Measurements from ENCODE around the gene ZNF628. TPM values are rescaled to one million over a fixed set of nuclear protein-coding genes. Genes with fewer than 3 reads are reported as not detected.
A peak's percentile ranks its signal among the peaks of the same experiment; 100 is the strongest.

Gene ZNF628
- total RNA-seq, 1 donor from 2014 or later = 0.41 TPM

DNA sequence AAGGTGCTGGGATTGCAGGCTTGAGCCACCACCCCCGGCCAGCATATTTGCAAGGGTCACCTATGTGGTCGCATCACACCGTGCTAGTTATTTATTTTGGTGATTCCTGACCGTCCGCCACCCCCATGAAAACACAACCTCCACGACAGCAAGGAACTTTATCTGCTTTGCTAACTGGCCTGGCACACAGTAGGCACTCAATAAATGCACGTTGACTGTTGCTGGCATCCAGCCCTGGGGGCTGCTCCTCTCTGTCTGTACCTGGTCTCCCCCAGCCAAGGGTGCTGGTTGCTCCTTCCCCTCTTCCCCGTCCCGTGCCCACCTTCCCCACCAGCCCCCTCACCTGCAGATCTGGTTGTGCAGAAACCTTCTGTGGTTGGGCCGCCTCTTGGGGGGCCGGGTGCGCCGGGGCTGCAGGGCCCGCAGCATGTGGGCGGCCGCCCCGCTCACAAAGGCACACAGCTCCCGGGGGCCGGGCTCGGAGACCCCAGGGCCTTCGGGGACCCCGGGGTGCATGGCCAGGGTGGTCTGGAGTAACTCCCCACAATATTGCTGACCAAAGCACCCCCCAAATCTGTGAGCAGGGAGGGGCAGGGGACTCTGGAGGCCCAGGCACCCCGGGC is 12.3 kb upstream of the ZNF628 start:
- FAIRE-seq (no peak), DNase-seq (ENCODE audit: low spot score in 2 of 2) (no peak)

DNA sequence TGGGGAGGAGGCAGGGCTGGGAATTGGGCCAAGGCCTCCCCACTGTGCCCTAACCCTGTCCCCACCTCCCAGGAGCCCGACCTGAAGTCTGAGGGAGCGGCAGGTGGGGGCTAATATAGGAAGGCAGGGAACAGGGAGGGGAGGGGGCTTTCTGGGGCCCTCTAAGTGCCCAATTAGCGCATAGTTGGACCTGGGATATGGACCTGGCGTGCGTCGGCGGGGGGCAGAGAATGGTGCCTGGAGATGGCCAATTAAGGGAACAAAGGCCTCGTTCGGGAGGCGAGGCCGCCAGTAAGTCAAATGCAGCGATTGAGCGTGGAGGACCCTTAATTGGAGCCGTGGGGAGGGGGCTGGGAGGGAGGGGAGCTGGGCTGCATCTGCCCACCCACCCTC is 11.8 kb upstream of the ZNF628 start, which contains the start of gene C19orf85:
TSS of gene C19orf85 (minus strand) at position 90 of the 393 bp plus-strand sequence. CDS start 197 bp downstream, outside the sequence.
- no peak for DNase-seq (ENCODE audit: low spot score in 2 of 2)

DNA sequence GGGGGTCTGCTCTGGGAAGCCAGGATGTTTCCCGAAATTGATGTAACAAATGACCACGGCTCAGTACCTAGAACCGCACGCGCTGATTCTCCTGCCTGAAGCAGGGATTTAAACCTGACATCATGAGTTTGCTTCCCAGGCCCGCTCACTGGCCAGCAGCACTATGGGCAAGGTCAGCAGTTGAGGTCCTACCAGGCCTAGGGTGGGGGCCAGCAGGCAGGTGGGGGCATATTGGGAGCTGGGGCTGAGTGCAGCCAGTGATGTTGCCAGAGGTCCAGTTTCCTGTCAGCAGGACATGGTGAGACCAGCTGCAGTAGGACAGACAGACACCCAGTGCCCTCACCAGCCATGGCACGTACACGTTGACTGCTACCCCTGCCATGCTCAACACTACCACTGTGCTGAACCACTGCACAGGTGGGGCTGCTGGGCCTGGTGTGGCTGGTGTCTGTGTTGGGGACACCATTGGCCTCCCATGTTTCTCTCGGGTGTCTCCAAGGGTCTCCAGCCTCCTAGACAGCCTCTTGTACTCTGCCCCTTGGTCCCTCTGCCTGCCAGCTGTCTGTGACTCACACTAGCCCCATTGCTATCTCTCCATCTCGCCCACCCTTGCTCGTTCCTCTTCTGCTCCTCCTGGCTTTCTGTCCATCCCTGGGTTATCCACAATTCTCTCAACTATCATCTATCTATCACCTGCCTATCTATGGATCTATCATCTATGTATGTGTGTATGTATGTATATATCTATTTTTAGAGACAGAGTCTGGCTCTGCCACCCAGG is 10.8 kb upstream of the ZNF628 start:
- FAIRE-seq = no peak
- DNase-seq (ENCODE audit: low spot score in 2 of 2) = no peak

More for the DNA sequence above, 11.8 kb upstream of the ZNF628 start, which contains the start of gene C19orf85:
- no peak for FAIRE-seq

DNA sequence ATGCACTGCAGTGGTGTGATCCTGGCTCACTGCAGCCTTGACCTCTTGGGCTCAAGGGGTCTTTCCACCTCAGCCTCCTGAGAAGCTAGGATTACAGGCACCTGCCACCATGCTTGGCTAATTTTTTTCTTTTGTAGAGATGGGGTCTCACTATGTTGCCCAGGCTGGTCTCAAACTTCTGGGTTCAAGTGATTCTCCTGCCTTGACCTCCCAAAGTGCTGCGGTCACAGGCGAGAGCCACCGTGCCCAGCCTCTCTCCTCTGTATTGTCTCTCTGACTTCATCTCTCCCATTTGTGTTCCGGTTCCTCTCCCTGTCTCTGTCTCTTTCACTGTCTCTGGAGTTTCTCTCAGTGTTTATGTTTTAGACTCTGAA is 10.2 kb upstream of the ZNF628 start:
- FAIRE-seq = no peak
- no peak for DNase-seq (ENCODE audit: low spot score in 2 of 2)

DNA sequence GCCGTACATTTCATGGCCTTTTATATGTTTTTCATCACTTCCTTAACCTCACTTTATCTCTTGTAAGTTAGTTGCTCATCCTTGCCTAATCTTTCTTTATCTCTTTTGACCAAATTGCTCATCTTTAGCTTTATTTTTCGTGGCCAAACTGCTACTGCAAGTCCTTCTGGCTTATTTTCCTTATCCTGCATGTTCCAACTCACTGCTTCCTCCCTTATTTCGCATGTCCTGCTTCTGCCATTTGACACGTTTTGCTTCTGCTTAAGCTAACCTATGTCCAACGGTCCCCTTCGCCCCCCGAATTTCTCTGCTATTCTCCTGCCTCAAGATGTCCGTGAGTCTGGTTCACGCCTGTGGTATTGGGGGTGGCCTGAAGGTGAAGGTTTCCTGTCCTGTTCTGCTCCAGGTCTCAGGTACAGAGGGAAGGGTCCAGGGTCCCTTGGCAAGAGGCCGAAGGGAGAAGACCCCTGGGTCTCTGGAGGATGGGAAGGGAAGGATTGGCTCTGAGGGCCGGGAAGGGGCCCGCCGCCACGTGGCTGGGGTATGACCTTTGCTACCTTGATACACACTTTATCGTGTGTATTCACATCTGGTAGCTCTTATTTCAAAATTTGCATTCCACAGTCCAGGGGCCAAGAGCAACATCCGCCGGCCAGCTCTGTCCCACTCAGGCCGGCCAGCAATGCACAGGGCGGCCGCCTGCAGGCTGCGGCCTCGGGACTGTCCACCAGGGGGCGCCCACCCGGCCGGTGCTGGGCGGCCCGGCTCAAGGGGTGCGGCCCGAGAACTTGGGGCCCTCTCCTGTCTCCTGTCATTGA is 9.0 kb upstream of the ZNF628 start:
- FAIRE-seq (no peak), DNase-seq (ENCODE audit: low spot score in 2 of 2) (peak in 1 of 2 donors; percentile 86)

DNA sequence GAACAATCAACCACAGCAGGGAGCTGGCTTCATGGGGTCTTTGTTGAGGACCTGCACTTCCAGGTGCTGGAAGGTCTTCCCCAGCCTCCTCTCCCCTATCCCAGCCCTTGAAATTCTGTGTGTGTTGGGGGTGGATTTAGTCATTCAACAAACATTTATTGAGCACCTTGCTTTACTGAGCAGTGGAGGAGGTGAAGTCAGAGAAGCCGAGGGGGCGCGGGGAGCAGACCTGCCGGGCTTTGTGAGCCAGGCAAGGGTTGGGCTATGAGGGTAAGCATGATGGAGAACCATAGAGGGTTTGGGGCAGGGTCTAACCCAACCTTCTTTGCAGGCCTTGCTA is 8.4 kb upstream of the ZNF628 start:
- FAIRE-seq (no peak), DNase-seq (ENCODE audit: low spot score in 2 of 2) (no peak)

DNA sequence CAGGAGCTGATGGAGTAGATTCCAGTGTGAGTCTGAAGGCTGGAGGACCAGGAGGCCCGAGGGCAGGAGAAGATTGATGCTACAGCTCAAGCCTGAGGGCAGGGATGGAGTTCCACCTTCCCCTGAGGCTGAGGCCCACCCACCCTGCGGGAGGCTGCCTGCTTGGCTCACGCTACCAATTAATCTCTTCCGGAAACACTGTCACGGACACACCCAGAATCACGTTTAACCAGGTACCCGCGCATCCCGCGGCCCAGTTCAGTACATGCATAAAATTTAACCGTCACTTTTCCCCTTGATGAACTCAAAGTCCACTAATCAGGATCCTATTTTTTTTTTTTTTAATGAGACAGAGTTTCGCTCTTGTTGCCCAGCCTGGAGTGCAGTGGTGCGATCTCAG is 5.2 kb upstream of the ZNF628 start:
- no peak for FAIRE-seq

DNA sequence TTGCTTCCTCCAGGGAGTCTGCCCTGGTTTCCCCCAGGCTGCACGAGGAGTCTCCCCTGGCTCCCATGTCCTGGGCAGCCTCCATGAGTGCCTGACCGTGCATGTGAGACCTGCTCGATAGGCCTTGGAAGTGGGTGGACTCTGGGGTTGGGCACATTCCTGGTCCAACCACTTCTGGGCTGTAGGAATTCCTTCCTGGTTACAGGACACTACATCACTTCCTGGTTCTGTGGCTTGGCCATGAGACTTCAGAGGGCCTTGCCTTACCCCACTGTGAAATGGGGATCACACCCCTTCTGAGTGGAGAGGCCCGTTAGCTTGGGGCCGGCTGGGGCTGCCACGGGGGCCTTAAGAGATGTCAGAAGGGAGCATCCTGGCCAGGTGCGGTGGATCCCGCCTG is 4.0 kb upstream of the ZNF628 start:
- DNase-seq (ENCODE audit: low spot score in 2 of 2) (no peak), FAIRE-seq (no peak)

More for the DNA sequence above, 5.2 kb upstream of the ZNF628 start:
- DNase-seq (ENCODE audit: low spot score in 2 of 2) = no peak

DNA sequence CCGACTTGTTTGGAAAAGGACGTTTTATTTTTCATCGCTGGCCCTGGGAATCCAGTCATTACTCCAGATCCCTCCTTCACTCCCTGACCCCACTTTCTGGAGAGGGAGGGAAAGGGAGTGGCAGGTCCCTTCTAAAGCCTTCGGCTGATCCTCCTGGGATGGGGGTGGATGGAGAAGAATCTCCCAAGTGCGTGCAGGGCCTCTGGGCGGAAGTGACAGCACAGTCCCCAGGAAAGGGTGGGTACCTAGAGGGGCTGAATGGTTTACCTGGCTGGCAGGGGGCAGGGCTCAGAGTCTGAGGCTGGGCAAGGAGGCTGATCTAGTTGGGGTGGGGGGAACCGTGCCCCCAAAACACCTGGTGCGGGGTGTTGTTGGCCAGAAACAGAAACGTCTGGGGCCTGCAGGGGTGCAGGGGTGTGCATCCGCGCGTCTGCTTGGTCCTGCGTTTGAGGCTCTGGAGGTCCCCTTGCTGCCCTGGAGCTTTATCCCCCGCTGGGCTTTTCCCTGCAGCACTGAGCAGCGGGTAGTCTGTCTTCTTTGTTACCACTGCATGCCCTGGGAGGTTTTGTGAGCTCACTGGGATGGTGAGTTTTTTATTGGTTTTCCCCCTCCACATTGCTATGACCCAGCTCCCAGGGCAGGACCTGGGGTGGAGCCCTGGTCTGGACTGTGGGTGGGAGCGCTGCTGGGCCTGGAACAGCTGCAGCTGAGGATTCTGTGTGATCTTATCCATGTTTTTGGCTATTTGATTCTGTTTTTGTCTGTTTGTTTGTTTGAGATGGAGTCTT is 3.0 kb upstream of the ZNF628 start:
- FAIRE-seq (no peak), DNase-seq (ENCODE audit: low spot score in 2 of 2) (no peak)

DNA sequence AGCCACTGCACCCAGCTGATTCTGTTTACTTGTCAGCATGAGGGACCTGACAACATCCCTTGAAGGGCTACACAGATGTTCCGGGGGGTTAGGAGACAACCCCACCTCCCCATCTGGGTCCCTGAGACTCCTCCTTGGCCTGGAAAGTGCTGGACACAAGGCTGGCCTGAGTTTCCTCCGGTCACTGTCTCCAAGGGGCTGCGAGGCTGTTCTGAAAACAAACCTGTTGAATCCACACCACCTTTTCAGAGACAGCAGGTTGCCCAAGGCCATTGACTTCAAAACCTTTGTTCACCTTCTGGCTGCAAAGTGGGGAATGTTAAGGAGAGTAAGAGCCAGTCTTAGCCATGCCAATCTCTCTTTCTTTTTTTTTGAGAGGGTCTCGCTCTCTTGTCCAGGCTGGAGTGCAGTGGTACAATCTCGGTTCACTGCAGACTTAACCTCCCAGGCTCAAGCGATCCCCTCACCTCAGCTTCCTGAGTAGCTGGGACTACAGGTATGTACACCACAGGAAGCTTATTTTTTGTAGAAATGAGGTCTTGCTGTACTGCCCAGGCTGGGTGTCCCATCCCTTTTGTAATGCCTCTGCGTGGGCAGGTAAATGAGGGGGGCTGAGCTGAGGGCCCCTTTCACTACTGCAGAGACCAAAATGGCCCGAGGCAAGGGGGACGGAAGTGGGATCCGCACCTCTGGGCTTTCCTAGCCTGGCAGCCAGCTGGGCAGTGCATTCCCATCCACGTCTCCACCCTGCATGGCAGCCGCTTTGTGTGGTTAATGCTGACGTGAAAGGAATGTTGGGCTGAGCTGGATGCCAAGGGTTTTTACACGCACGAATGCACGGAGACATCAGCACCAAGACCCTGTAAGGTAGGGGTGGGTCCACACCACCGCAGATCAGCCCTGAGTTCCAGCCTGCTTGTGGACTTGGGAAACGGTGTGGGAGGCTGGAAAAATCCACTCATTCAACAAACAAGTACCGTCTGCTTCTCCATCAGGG is 1.9 kb upstream of the ZNF628 start:
- DNase-seq (ENCODE audit: low spot score in 2 of 2) = no peak
- FAIRE-seq = no peak

DNA sequence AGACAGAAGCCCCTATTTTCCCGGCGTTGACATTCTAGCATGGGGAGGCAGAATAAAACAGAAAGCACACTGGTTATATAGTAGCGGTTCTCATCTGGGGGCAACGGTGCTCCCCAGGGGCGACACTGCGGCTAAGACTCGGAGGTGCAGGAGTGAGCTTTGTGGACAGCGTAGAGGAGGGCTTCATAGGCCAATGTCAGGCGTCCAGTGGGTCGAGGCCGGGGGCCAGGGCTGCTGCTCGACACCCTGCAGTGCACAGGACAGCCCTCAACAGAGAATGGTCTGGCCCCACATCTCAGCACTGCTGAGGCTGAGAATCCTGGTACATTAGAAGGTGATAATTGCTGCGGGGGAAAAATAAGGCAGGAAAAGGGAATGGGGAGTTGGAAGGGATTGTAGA is 1.5 kb downstream of the ZNF628 start:
- FAIRE-seq (no peak), DNase-seq (ENCODE audit: low spot score in 2 of 2) (no peak)

DNA sequence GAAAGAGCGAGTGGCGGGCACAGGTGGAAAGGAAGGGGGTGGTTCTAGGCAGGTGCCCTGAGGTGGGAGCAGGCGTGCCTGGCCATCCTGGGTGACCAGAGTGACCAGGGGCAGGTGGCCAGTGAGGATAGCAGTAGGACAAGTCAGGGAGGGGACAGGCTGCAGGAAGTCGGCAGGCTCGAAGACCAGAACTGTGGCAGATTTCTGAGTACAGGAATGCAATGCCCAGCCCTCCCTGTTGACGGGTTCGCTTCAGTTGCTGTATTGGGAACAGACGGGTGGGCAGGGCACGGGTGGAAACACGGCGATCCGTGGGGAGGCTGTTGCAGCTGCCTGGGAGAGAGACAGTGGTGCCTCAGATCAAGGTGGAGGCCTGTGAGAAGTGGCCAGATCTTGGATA is 1.9 kb downstream of the ZNF628 start:
- DNase-seq (ENCODE audit: low spot score in 2 of 2) = no peak
- FAIRE-seq = no peak

DNA sequence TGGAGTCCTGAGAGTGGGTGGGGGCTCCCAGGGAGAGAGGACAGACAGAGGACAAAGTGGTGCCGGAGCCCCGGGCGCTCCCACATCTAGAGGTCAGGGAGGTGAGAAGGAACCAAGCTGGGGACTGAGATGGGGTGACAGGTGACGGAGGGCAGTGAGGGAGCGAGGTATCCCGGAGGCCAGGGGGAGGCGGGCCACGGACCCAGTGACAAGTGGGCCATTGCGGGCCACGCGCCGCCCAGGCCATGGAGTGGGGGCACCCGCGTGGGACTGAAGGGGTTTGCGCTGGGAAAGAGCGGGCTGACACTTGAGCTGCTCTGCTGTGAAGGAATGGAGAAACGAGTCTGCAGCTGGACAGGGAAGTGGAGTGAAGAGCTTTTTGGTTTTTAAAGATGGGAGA is 2.6 kb downstream of the ZNF628 start:
- DNase-seq (ENCODE audit: low spot score in 2 of 2) (no peak), FAIRE-seq (no peak)

DNA sequence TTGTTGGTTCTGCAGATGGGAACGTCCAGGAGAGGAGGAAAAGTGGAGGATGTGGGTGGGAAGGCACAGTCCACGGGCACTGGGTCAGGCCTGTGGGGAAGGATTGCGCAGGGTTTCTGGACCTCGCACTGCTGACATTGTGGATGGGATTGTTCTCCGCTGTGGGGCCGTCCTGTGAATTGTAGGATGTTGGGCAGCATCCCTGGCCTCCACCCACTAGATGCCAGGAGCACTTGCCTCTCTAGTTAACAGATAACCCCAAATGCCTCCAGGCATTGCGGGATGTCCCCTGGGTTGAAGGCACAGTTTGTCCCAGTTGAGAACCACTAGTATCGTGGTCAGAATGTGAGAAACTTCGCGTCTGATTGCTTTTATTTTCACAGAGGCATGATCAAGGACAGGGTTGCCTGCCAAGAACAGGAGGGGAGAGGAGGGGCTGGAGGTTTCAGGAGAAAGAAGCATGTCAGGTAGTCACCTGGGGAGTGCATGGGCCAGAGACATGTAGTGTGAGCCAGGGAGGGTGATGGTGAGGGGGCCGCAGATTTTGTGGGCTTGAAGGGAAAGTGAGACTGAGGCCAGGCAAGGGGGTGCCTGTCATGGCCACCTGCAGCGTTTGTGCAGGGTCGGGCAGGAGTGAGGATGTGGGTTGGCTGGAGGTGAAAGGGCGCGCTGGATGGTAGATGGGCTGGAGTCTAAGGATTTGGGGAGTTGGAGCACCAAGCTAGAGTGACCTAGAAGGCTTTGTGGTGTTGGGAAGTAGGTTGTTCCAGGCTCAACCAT is 3.2 kb downstream of the ZNF628 start:
- FAIRE-seq = no peak

DNA sequence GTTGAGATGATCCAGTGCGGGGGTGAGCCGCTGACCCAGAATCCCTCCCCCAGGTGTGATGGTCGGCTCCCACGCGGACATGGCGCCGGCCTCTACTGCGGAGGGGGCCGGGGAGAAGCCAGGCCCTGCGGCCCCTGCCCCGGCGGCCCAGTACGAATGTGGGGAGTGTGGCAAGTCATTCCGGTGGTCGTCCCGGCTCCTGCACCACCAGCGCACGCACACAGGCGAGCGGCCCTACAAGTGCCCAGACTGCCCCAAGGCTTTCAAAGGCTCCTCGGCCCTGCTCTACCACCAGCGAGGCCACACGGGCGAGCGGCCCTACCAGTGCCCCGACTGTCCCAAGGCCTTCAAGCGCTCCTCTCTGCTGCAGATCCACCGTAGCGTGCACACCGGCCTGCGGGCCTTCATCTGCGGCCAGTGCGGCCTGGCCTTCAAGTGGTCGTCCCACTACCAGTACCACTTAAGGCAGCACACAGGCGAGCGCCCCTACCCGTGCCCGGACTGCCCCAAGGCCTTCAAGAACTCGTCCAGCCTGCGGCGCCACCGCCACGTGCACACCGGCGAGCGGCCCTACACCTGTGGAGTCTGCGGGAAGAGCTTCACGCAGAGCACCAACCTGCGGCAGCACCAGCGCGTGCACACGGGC is 4.9 kb downstream of the ZNF628 start:
- DNase-seq (ENCODE audit: low spot score in 2 of 2) (no peak), FAIRE-seq (no peak)

More for the DNA sequence above, 3.2 kb downstream of the ZNF628 start:
- no peak for DNase-seq (ENCODE audit: low spot score in 2 of 2)

DNA sequence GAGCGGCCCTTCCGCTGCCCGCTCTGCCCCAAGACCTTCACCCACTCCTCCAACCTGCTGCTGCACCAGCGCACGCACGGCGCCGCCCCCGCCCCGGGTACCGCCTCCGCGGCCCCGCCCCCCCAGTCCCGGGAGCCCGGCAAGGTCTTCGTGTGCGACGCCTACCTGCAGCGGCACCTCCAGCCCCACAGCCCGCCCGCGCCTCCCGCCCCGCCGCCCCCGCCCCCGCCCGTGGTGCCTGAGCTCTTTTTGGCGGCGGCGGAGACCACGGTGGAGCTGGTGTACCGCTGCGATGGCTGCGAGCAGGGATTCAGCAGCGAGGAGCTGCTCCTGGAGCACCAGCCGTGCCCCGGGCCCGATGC is 5.4 kb downstream of the ZNF628 start:
- DNase-seq (ENCODE audit: low spot score in 2 of 2) = no peak
- FAIRE-seq = no peak

DNA sequence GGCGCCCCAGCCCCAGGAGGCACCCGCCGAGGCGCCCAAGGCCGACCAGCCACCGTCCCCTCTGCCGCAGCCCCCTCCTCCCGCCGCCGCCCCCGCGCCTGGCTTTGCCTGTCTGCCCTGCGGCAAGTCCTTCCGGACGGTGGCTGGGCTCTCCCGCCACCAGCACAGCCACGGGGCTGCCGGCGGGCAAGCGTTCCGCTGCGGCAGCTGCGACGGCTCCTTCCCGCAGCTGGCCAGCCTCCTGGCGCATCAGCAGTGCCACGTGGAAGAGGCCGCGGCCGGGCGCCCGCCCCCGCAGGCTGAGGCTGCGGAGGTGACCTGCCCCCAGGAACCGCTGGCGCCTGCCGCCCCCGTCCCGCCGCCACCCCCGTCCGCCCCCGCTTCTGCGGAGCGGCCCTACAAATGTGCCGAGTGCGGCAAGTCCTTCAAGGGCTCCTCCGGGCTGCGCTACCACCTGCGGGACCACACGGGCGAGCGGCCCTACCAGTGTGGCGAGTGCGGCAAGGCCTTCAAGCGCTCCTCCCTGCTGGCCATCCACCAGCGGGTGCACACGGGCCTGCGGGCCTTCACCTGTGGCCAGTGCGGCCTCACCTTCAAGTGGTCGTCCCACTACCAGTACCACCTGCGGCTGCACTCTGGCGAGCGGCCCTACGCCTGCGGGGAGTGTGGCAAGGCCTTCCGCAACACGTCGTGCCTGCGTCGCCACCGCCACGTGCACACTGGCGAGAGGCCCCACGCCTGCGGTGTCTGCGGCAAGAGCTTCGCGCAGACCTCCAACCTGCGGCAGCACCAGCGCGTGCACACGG is 5.9 kb downstream of the ZNF628 start:
- no peak for DNase-seq (ENCODE audit: low spot score in 2 of 2)
- no peak for FAIRE-seq

All from frontal cortex (tissue), 4 donors.